NB4 (cell line): ENCODE data around the gene TMEM204.

ENCODE experiments used
- DNase-seq: peaks from one replicate; pipeline ENCODE4 v3.0.0; 2010; ENCODE audit warnings: low read depth
- H3K4me3 ChIP-seq: one replicate; pipeline ENCODE4 v1.5.1; 2011; ENCODE audit warnings: mild to moderate bottlenecking, low read depth, low read length, moderate library complexity
- MYC ChIP-seq: IDR thresholded peaks from 2 replicates; pipeline ENCODE4 v1.6.1; 2011; ENCODE audit warnings: low read depth, low read length
- POLR2A ChIP-seq: IDR thresholded peaks from 2 replicates; pipeline ENCODE4 v1.6.1; 2011; ENCODE audit warnings: mild to moderate bottlenecking; ENCODE audit not compliant: insufficient read length; ENCODE audit errors: extremely low read depth
- TF ChIP-seq, protein P1 (sequence below): IDR thresholded peaks from one replicate; pipeline ENCODE4 v1.5.1; 2012; ENCODE audit warnings: low read depth, low read length
- TF ChIP-seq, protein P2 (sequence below): IDR thresholded peaks from 2 replicates; pipeline ENCODE4 v1.6.1; 2011; ENCODE audit warnings: low read depth, low read length

The TMEM204 gene

DNA sequence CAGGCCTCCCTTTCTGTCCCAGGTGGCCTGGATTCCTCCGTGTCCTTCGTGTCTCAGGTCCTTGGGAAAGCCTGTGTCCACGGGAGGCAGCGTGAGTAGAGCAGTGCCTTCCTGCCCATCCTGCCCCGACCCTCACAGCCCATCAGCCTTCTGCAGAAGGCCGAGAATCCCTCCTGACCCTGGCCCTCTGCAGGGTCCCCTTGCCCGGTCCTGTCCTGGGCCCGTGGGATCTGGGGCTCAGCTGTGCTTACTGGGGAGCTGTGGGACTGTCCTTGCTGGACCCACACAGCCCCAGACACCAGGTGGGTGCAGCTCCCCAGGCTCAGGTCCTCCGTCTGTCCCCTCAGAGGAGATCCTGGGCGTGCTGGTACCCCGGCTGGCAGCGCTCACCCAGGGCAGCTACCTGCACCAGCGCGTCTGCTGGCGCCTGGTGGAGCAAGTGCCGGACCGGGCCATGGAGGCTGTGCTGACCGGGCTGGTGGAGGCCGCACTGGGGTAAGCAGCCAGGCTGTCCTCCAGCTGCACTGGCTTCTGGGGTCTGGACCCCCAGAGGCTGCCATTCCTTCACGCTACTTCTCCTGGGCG, 36.4 kb upstream of the TMEM204 start:
- no peak overlapping the region for H3K4me3 ChIP-seq
- TF ChIP-seq, protein P1, sequence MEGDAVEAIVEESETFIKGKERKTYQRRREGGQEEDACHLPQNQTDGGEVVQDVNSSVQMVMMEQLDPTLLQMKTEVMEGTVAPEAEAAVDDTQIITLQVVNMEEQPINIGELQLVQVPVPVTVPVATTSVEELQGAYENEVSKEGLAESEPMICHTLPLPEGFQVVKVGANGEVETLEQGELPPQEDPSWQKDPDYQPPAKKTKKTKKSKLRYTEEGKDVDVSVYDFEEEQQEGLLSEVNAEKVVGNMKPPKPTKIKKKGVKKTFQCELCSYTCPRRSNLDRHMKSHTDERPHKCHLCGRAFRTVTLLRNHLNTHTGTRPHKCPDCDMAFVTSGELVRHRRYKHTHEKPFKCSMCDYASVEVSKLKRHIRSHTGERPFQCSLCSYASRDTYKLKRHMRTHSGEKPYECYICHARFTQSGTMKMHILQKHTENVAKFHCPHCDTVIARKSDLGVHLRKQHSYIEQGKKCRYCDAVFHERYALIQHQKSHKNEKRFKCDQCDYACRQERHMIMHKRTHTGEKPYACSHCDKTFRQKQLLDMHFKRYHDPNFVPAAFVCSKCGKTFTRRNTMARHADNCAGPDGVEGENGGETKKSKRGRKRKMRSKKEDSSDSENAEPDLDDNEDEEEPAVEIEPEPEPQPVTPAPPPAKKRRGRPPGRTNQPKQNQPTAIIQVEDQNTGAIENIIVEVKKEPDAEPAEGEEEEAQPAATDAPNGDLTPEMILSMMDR, result no peak
- TF ChIP-seq MYC (no peak), POLR2A (no peak)
- TF ChIP-seq, protein P2, sequence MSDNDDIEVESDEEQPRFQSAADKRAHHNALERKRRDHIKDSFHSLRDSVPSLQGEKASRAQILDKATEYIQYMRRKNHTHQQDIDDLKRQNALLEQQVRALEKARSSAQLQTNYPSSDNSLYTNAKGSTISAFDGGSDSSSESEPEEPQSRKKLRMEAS, result no peak
- no peak for DNase-seq

DNA sequence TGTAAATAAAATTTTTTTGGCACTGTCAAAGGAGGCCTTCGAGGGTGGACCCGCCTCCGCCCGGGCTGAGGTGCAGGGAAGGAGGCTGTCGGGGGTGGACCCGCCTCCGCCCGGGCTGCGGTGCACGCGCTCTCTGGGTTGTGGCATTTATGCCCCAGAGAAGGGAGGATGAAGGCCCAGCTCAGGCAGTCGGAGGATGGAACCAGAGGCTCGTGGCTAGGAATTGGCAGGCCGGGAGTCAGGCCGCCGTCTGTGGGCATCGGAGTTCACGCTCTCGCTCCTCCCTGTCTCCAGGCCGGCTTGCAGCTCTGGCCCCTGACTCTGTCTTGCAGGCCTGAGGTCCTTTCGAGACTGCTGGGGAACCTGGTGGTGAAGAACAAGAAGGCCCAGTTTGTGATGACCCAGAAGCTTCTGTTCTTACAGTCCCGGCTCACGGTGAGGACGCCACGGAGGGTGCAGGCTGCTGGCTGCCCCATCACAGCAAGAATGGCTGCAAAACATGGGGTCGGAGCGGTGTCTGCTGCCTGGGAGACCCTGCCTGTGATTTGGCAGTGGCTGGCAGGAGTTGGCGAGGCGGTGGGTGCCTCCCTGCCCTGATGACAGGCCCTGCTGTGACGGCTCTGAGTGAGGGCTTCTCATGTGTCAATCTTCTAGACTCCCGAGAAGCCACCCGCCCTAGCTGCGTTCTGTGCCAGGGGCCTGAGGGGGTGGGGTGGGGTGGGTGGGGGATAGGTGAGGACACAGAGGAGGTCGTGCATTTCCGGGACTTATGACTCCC, 34.4 kb upstream of the TMEM204 start:
- TF ChIP-seq, protein P1, result no peak
- TF ChIP-seq, protein P2, result no peak
- no peak for TF ChIP-seq MYC
- no peak for TF ChIP-seq POLR2A
- no peak overlapping the region for H3K4me3 ChIP-seq
- no peak for DNase-seq

DNA sequence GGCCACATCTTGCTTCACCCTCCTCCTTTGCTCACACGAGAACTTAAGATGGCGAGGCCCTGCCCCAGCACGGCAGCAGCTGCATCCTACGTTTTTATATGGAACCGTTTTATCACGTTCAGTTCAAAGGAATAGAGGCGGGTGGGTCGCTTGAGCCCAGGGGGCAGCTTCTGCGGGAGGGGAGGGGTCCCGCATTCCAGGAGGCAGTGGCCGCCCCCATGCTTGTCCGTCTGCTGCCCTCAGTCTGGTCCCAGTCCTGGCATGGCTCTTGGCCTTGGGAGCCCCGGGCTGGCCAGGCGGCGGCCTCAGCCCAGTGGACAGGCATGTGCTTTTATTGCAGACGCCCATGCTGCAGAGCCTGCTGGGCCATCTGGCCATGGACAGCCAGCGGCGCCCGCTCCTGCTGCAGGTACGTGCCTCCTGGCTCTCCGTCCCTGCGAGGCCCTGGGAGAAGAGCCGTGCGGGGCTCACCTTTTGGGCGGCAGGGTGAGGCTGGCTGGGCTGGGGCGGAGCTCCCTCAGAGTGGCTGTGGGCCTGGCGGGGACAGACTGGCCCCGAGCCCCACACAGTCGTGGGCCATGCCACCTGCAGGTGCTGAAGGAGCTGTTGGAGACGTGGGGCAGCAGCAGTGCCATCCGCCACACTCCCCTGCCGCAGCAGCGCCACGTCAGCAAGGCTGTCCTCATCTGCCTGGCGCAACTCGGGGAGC, 33.6 kb upstream of the TMEM204 start:
- no peak overlapping the region for H3K4me3 ChIP-seq
- DNase-seq, result no peak
- TF ChIP-seq POLR2A (no peak), MYC (no peak)
- TF ChIP-seq, protein P2, result no peak
- TF ChIP-seq, protein P1, result no peak

DNA sequence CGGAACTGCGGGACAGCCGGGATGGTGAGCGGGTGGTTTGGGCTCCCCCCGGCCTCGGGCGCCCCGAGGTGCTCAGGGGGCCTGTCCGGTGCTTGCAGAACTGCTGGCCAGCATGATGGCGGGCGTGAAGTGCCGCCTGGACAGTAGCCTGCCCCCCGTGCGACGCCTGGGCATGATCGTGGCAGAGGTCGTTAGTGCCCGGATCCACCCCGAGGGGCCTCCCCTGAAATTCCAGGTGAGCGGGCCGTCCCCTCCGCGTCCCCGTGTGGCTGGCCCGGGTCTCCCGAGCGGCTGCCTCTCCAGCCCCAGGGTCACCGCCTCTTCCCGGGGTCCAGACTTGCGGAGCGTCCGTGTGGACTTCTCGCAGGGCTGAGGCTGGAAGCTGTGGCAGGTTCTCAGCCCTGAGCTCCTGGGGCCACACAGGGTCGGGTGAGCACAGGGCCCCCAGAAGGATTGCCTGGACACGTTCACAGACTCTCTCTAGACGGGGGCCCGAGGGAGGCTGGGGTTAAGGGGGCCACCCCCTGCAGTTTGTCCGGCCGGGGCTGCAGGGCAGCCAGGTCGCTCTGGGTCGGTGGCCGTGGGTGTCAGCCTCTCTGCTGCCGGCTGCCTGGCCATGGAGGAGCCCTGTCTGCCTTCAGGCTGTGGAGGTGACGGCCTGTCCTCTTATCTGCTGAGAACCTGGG, 32.9 kb upstream of the TMEM204 start:
- no peak for DNase-seq
- no peak overlapping the region for H3K4me3 ChIP-seq
- TF ChIP-seq, protein P1, result no peak
- TF ChIP-seq POLR2A, result no peak
- TF ChIP-seq MYC, result no peak
- TF ChIP-seq, protein P2, result no peak

DNA sequence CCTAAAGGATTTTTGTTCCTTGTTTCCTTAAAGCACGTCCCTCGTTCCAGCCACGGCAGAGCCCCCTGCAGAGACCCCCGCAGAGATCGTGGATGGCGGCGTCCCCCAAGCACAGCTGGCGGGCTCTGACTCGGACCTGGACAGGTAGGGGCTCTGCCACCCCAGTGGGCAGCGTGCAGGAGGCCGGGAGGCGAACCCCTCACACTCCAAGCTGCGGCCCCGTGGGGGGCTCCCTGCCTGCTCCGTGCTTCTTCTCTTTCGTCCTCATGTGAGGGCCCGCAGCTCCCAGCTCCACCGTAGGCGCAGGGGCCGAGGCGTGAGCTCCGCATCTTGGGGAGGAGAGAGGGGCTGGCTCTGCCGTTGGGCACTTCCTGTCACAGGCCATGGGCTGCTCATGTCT, 31.8 kb upstream of the TMEM204 start:
- TF ChIP-seq POLR2A, result no peak
- TF ChIP-seq, protein P2, result no peak
- TF ChIP-seq, protein P1, result no peak
- TF ChIP-seq MYC, result no peak
- no peak overlapping the region for H3K4me3 ChIP-seq
- DNase-seq, result no peak
